ENCODE data around the gene GYS1. TPM values are rescaled to one million over a fixed set of nuclear protein-coding genes. Genes with fewer than 3 reads are reported as not detected.
"Not testable (repeated sequence)": the region's sequence is repeated elsewhere in the genome, so short reads cannot be mapped to it uniquely, and the experiment has no call there.

The GYS1 gene
- total RNA-seq: 10.0 TPM

GRCh38 chr19:48993175-48994034 lies at the start of gene GYS1, which contains the start of gene RUVBL2:
GYS1 (minus strand) TSS chr19:48993309; CDS start chr19:48993112, 197 bp downstream.
RUVBL2 (plus strand) TSS chr19:48993887; CDS start chr19:48993912, 25 bp downstream.
- Histone ChIP-seq H3K4me3 (ENCODE audit: low read length) (peak within 1 kb of the TSS; percentile 90), H3K9me3 (ENCODE audit: low read depth, low read length) (no peaks in the 10 kb centered on the region), H3K4me1 (ENCODE audit: insufficient read depth, low read length) (peaks cover 32% of the 10 kb centered on the region), H3K27me3 (ENCODE audit: insufficient read depth, low read length) (no peaks in the 10 kb centered on the region)

GRCh38 chr19:49042666-49043065 lies 49.6 kb upstream of the GYS1 start:
- not testable (repeated sequence) for H3K4me3 ChIP-seq (ENCODE audit: low read length); H3K4me1 ChIP-seq (ENCODE audit: insufficient read depth, low read length); H3K9me3 ChIP-seq (ENCODE audit: low read depth, low read length); H3K27me3 ChIP-seq (ENCODE audit: insufficient read depth, low read length)

GRCh38 chr19:49042177-49042576 lies 49.1 kb upstream of the GYS1 start:
- no peaks in the 10 kb centered on the region for H3K9me3 ChIP-seq (ENCODE audit: low read depth, low read length)
- H3K27me3 ChIP-seq (ENCODE audit: insufficient read depth, low read length): no peaks in the 10 kb centered on the region
- H3K4me3 ChIP-seq (ENCODE audit: low read length): no peak overlapping the region
- H3K4me1 ChIP-seq (ENCODE audit: insufficient read depth, low read length): no peaks in the 10 kb centered on the region

- H3K9me3 ChIP-seq (ENCODE audit: low read depth, low read length); H3K4me1 ChIP-seq (ENCODE audit: insufficient read depth, low read length); H3K4me3 ChIP-seq (ENCODE audit: low read length); H3K27me3 ChIP-seq (ENCODE audit: insufficient read depth, low read length): not testable (repeated sequence)
These were observed 46.6 kb upstream of the GYS1 start for GRCh38 chr19:49039736-49040135.

- not testable (repeated sequence) for H3K27me3 ChIP-seq (ENCODE audit: insufficient read depth, low read length); H3K4me1 ChIP-seq (ENCODE audit: insufficient read depth, low read length); H3K4me3 ChIP-seq (ENCODE audit: low read length); H3K9me3 ChIP-seq (ENCODE audit: low read depth, low read length)
These were observed 45.6 kb upstream of the GYS1 start for GRCh38 chr19:49038557-49039276.

GRCh38 chr19:49038111-49038510 lies 45.0 kb upstream of the GYS1 start:
- H3K4me3 ChIP-seq (ENCODE audit: low read length); H3K4me1 ChIP-seq (ENCODE audit: insufficient read depth, low read length); H3K27me3 ChIP-seq (ENCODE audit: insufficient read depth, low read length); H3K9me3 ChIP-seq (ENCODE audit: low read depth, low read length): not testable (repeated sequence)

GRCh38 chr19:49036815-49037214 lies 43.7 kb upstream of the GYS1 start, which contains the start of gene CGB1:
CGB1 (minus strand) TSS chr19:49036895; CDS start chr19:49036711, 184 bp downstream.
- not testable (repeated sequence) for H3K4me1 ChIP-seq (ENCODE audit: insufficient read depth, low read length); H3K27me3 ChIP-seq (ENCODE audit: insufficient read depth, low read length); H3K4me3 ChIP-seq (ENCODE audit: low read length); H3K9me3 ChIP-seq (ENCODE audit: low read depth, low read length)

GRCh38 chr19:49031642-49032301 lies 38.7 kb upstream of the GYS1 start, which contains the start of gene CGB2:
CGB2 (plus strand) TSS chr19:49031890; CDS start chr19:49032096, 206 bp downstream.
- not testable (repeated sequence) for H3K27me3 ChIP-seq (ENCODE audit: insufficient read depth, low read length); H3K9me3 ChIP-seq (ENCODE audit: low read depth, low read length); H3K4me3 ChIP-seq (ENCODE audit: low read length); H3K4me1 ChIP-seq (ENCODE audit: insufficient read depth, low read length)

- not testable (repeated sequence) for H3K27me3 ChIP-seq (ENCODE audit: insufficient read depth, low read length); H3K4me3 ChIP-seq (ENCODE audit: low read length); H3K9me3 ChIP-seq (ENCODE audit: low read depth, low read length); H3K4me1 ChIP-seq (ENCODE audit: insufficient read depth, low read length)
These were observed 37.2 kb upstream of the GYS1 start for GRCh38 chr19:49030323-49030722.

GRCh38 chr19:49029749-49030148 lies 36.6 kb upstream of the GYS1 start:
- not testable (repeated sequence) for H3K27me3 ChIP-seq (ENCODE audit: insufficient read depth, low read length); H3K4me1 ChIP-seq (ENCODE audit: insufficient read depth, low read length); H3K4me3 ChIP-seq (ENCODE audit: low read length); H3K9me3 ChIP-seq (ENCODE audit: low read depth, low read length)

- not testable (repeated sequence) for H3K4me1 ChIP-seq (ENCODE audit: insufficient read depth, low read length); H3K9me3 ChIP-seq (ENCODE audit: low read depth, low read length); H3K4me3 ChIP-seq (ENCODE audit: low read length); H3K27me3 ChIP-seq (ENCODE audit: insufficient read depth, low read length)
These were observed 35.6 kb upstream of the GYS1 start for GRCh38 chr19:49028686-49029085.

- H3K4me3 ChIP-seq (ENCODE audit: low read length): not testable (repeated sequence)
These were observed 32.5 kb upstream of the GYS1 start for GRCh38 chr19:49025599-49025998.

GRCh38 chr19:49025088-49025487 lies 32.0 kb upstream of the GYS1 start:
- not testable (repeated sequence) for H3K9me3 ChIP-seq (ENCODE audit: low read depth, low read length); H3K27me3 ChIP-seq (ENCODE audit: insufficient read depth, low read length); H3K4me1 ChIP-seq (ENCODE audit: insufficient read depth, low read length); H3K4me3 ChIP-seq (ENCODE audit: low read length)

More at GRCh38 chr19:49025599-49025998, 32.5 kb upstream of the GYS1 start:
- not testable (repeated sequence) for H3K9me3 ChIP-seq (ENCODE audit: low read depth, low read length); H3K4me1 ChIP-seq (ENCODE audit: insufficient read depth, low read length); H3K27me3 ChIP-seq (ENCODE audit: insufficient read depth, low read length)

GRCh38 chr19:49024233-49024632 lies 31.1 kb upstream of the GYS1 start, which contains the start of gene CGB3:
CGB3 (minus strand) TSS chr19:49024333; CDS start chr19:49023971, 362 bp downstream.
- H3K27me3 ChIP-seq (ENCODE audit: insufficient read depth, low read length); H3K4me1 ChIP-seq (ENCODE audit: insufficient read depth, low read length); H3K4me3 ChIP-seq (ENCODE audit: low read length); H3K9me3 ChIP-seq (ENCODE audit: low read depth, low read length): not testable (repeated sequence)

GRCh38 chr19:49022116-49022515 lies 29.0 kb upstream of the GYS1 start:
- Histone ChIP-seq H3K9me3 (ENCODE audit: low read depth, low read length) (no peaks in the 10 kb centered on the region), H3K4me3 (ENCODE audit: low read length) (no peak overlapping the region), H3K27me3 (ENCODE audit: insufficient read depth, low read length) (peaks cover 14% of the 10 kb centered on the region), H3K4me1 (ENCODE audit: insufficient read depth, low read length) (peaks cover 22% of the 10 kb centered on the region)

Data from mononuclear cell (primary cell).